Endodermal cell (in vitro differentiated cells): ENCODE data around the gene AFF3. TPM values are rescaled to one million over a fixed set of nuclear protein-coding genes. Genes with fewer than 3 reads are reported as not detected.

ENCODE experiments used
- DNase-seq: peaks from one replicate; pipeline ENCODE4 v3.0.0-alpha.2; 2017
- H3K27ac ChIP-seq: 2 replicates; pipeline ENCODE4 v1.5.1; 2013; ENCODE audit warnings: mild to moderate bottlenecking, low read depth, low read length, moderate library complexity
- H3K27me3 ChIP-seq: 2 replicates; pipeline ENCODE4 v1.6.1; 2013; ENCODE audit warnings: mild to moderate bottlenecking, low read length, moderate library complexity; ENCODE audit not compliant: insufficient read depth, control insufficient read depth, poor library complexity, severe bottlenecking
- H3K36me3 ChIP-seq: 2 replicates; pipeline ENCODE4 v1.7.0; 2013; ENCODE audit warnings: mild to moderate bottlenecking, low read length, moderate library complexity; ENCODE audit not compliant: control insufficient read depth, insufficient read depth
- H3K4me1 ChIP-seq: one replicate; pipeline ENCODE4 v1.7.0; 2013; ENCODE audit warnings: low read length; ENCODE audit not compliant: control insufficient read depth, insufficient read depth
- H3K4me3 ChIP-seq: 2 replicates; pipeline ENCODE4 v1.5.1; 2013; ENCODE audit warnings: mild to moderate bottlenecking, low read length, moderate library complexity
- H3K9ac ChIP-seq: 2 replicates; pipeline ENCODE4 v1.6.1; 2013; ENCODE audit warnings: mild to moderate bottlenecking, low read length, moderate library complexity; ENCODE audit not compliant: poor library complexity, severe bottlenecking; ENCODE audit errors: extremely low read depth
- H3K9me3 ChIP-seq: 2 replicates; pipeline ENCODE4 v1.6.1; 2013; ENCODE audit warnings: mild to moderate bottlenecking, low read length, moderate library complexity; ENCODE audit not compliant: control insufficient read depth
- H3K27ac Mint-ChIP-seq: 2 replicates; pipeline ENCODE4 v1.8.0; 2020; ENCODE audit warnings: mixed read lengths
- H3K27me3 Mint-ChIP-seq: 2 replicates; pipeline ENCODE4 v1.8.0; 2021; ENCODE audit warnings: mild to moderate bottlenecking, mixed read lengths; ENCODE audit not compliant: insufficient read depth
- H3K36me3 Mint-ChIP-seq: 2 replicates; pipeline ENCODE4 v1.8.0; 2020; ENCODE audit warnings: low read depth, mixed read lengths
- H3K4me1 Mint-ChIP-seq: 2 replicates; pipeline ENCODE4 v1.8.0; 2020; ENCODE audit warnings: mixed read lengths
- H3K4me3 Mint-ChIP-seq: 2 replicates; pipeline ENCODE4 v1.8.0; 2020; ENCODE audit warnings: mild to moderate bottlenecking, moderate library complexity, mixed read lengths
- H3K9me3 Mint-ChIP-seq: 2 replicates; pipeline ENCODE4 v1.8.0; 2020; ENCODE audit warnings: mild to moderate bottlenecking, mixed read lengths
- CTCF ChIP-seq: fragments of 200-600 bp; sonication (generic); conservative IDR thresholded peaks from 2 replicates; pipeline ENCODE4 v1.5.0; 2021; ENCODE audit warnings: antibody characterized with exemption, mild to moderate bottlenecking
- WGBS, 2 experiments: methylation state at CpG; one replicate each; pipeline versions ENCODE4 v1.1.5 to v1.1.7; 2013; ENCODE audit warnings: missing lambda C conversion rate in 2 of 2, mixed read lengths in 1 of 2; ENCODE audit not compliant: insufficient coverage in 1 of 2, insufficient read length in 1 of 2; 5-methylcytosine and 5-hydroxymethylcytosine counted together
- total RNA-seq, 2 donors: library from RNA; stranded (reverse); fragmentation: NEBNext Ultra II Directional in 1 of 2; extraction: Animal tissue kit (Norgen Biotek cat#: 25700) in 1 of 2; gene quantifications; 2 replicates in 1 of 2; 3 replicates in 1 of 2; pipeline ENCODE4 v1.2.1, GENCODE V29; 2021

AFF3 gene
- total RNA-seq, 2 donors from 2014 or later, result 0.62 to 0.73 TPM

- no peak overlapping the region for H3K27ac Mint-ChIP-seq
- no peaks in the 10 kb centered on the region for H3K36me3 Mint-ChIP-seq
- peaks cover 14% of the 10 kb centered on the region for H3K9me3 ChIP-seq
- no peak overlapping the region for H3K9ac ChIP-seq
- no peaks in the 10 kb centered on the region for H3K27me3 Mint-ChIP-seq
- no peaks in the 10 kb centered on the region for H3K36me3 ChIP-seq
- no peak overlapping the region for H3K4me3 Mint-ChIP-seq
- peaks cover 16% of the 10 kb centered on the region for H3K9me3 Mint-ChIP-seq
- H3K27ac ChIP-seq, result no peak overlapping the region
- 86 to 89% methylated on average over 1 of the region's 1 CpG for WGBS, 2 experiments
- H3K27me3 ChIP-seq, result no peaks in the 10 kb centered on the region
- H3K4me3 ChIP-seq, result no peak overlapping the region
- TF ChIP-seq CTCF, result no peak
- no peak for DNase-seq
- H3K4me1 Mint-ChIP-seq, result no peaks in the 10 kb centered on the region
- H3K4me1 ChIP-seq, result no peaks in the 10 kb centered on the region
These were observed 423.3 kb downstream of the AFF3 start for GRCh38 chr2:99719102-99719501.

GRCh38 chr2:99715956-99716355, 426.4 kb downstream of the AFF3 start:
- no peak overlapping the region for H3K4me3 Mint-ChIP-seq
- Histone ChIP-seq H3K27me3 (no peaks in the 10 kb centered on the region), H3K27ac (no peak overlapping the region), H3K4me1 (no peaks in the 10 kb centered on the region), H3K9ac (no peak overlapping the region), H3K36me3 (no peaks in the 10 kb centered on the region), H3K9me3 (no peaks in the 10 kb centered on the region), H3K4me3 (no peak overlapping the region)
- no peaks in the 10 kb centered on the region for H3K4me1 Mint-ChIP-seq
- no peaks in the 10 kb centered on the region for H3K27me3 Mint-ChIP-seq
- no peak for DNase-seq
- no peaks in the 10 kb centered on the region for H3K36me3 Mint-ChIP-seq
- TF ChIP-seq CTCF, result no peak
- H3K27ac Mint-ChIP-seq, result no peak overlapping the region
- 96 to 100% methylated on average over 2 of the region's 2 CpGs for WGBS, 2 experiments
- peaks cover 2% of the 10 kb centered on the region for H3K9me3 Mint-ChIP-seq

DNA sequence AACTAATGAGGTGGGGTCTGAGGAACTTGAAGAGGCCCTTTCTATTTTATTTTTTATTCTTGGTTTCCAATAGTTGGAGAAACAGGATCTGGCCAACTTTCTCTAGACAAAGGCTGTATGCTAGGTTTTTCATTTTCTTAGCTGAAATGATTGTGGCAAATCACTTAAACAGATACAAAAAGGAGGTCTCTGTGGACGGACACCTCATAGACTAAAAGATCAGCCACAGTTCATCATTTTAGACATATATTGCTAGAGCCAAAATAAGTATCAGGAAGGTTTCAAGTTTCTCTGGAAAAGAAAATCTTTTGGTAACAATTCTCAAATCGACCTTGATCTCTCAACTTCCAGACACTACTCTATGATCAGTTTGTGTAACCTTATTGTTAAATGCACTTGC, 428.0 kb downstream of the AFF3 start:
- no peak for DNase-seq
- Mint-ChIP-seq H3K36me3 (no peaks in the 10 kb centered on the region), H3K27me3 (no peaks in the 10 kb centered on the region), H3K4me1 (no peaks in the 10 kb centered on the region), H3K27ac (no peak overlapping the region), H3K9me3 (peaks cover 2% of the 10 kb centered on the region), H3K4me3 (no peak overlapping the region)
- H3K4me1 ChIP-seq, result no peaks in the 10 kb centered on the region
- no peaks in the 10 kb centered on the region for H3K9me3 ChIP-seq
- H3K4me3 ChIP-seq, result no peak overlapping the region
- 60 to 90% methylated on average over 1 to 2 of the region's 2 CpGs for WGBS, 2 experiments
- H3K36me3 ChIP-seq, result no peaks in the 10 kb centered on the region
- H3K27ac ChIP-seq, result no peak overlapping the region
- TF ChIP-seq CTCF, result no peak
- H3K27me3 ChIP-seq, result no peaks in the 10 kb centered on the region
- H3K9ac ChIP-seq, result no peak overlapping the region
